Endothelial cell (in vitro differentiated cells): ENCODE data around the gene NKAPD1. TPM values are rescaled to one million over a fixed set of nuclear protein-coding genes. Genes with fewer than 3 reads are reported as not detected.

Experiments
- DNase-seq: peaks from one replicate; pipeline ENCODE4 v3.0.0; 2021; ENCODE audit warnings: low spot score
- H3K27ac Mint-ChIP-seq: one replicate; pipeline ENCODE4 v1.8.0; 2021; ENCODE audit warnings: mixed read lengths, inconsistent platforms; ENCODE audit not compliant: unreplicated experiment
- H3K27me3 Mint-ChIP-seq: one replicate; pipeline ENCODE4 v1.8.0; 2021; ENCODE audit warnings: mild to moderate bottlenecking, moderate library complexity, mixed read lengths, inconsistent platforms; ENCODE audit not compliant: unreplicated experiment
- H3K36me3 Mint-ChIP-seq: one replicate; pipeline ENCODE4 v1.8.0; 2021; ENCODE audit warnings: mild to moderate bottlenecking, low read depth, mixed read lengths, inconsistent platforms; ENCODE audit not compliant: unreplicated experiment
- H3K4me1 Mint-ChIP-seq: one replicate; pipeline ENCODE4 v1.8.0; 2021; ENCODE audit warnings: mild to moderate bottlenecking, mixed read lengths, inconsistent platforms; ENCODE audit not compliant: unreplicated experiment
- H3K4me3 Mint-ChIP-seq: one replicate; pipeline ENCODE4 v1.8.0; 2021; ENCODE audit warnings: mild to moderate bottlenecking, mixed read lengths, inconsistent platforms; ENCODE audit not compliant: unreplicated experiment
- H3K9me3 Mint-ChIP-seq: one replicate; pipeline ENCODE4 v1.8.0; 2021; ENCODE audit warnings: mixed read lengths, inconsistent platforms; ENCODE audit not compliant: unreplicated experiment
- CTCF ChIP-seq: fragments of 200-600 bp; sonication (generic); IDR thresholded peaks from one replicate; pipeline ENCODE4 v1.5.0; 2021; ENCODE audit warnings: antibody characterized with exemption; ENCODE audit not compliant: unreplicated experiment
- total RNA-seq: library from RNA; stranded (reverse); fragmentation: NEBNext Ultra II Directional; extraction: Animal tissue kit (Norgen Biotek cat#: 25700); gene quantifications from one replicate; pipeline ENCODE4 v1.2.1, GENCODE V29; 2021; ENCODE audit not compliant: unreplicated experiment

Gene NKAPD1
- total RNA-seq, 1 donor from 2014 or later: 21.8 TPM

- no peaks in the 10 kb centered on the region for H3K9me3 Mint-ChIP-seq
- no peak overlapping the region for H3K4me3 Mint-ChIP-seq
- H3K27me3 Mint-ChIP-seq: no peaks in the 10 kb centered on the region
- no peaks in the 10 kb centered on the region for H3K36me3 Mint-ChIP-seq
- H3K4me1 Mint-ChIP-seq: no peaks in the 10 kb centered on the region
- no peak overlapping the region for H3K27ac Mint-ChIP-seq
- TF ChIP-seq CTCF: no peak
- no peak for DNase-seq
Observed at GRCh38 chr11:112123129-112123528, 49.0 kb downstream of the NKAPD1 start.

GRCh38 chr11:112127056-112127455 lies 53.0 kb downstream of the NKAPD1 start:
- Mint-ChIP-seq H3K4me1 (no peaks in the 10 kb centered on the region), H3K36me3 (no peaks in the 10 kb centered on the region), H3K27me3 (peaks cover 1% of the 10 kb centered on the region), H3K27ac (no peak overlapping the region), H3K4me3 (no peak overlapping the region), H3K9me3 (no peaks in the 10 kb centered on the region)
- DNase-seq: no peak
- no peak for TF ChIP-seq CTCF

GRCh38 chr11:112128483-112129121 lies 54.5 kb downstream of the NKAPD1 start:
- DNase-seq: no peak
- TF ChIP-seq CTCF: no peak
- Mint-ChIP-seq H3K36me3 (no peaks in the 10 kb centered on the region), H3K27ac (no peak overlapping the region), H3K4me3 (no peak overlapping the region), H3K4me1 (no peaks in the 10 kb centered on the region), H3K9me3 (no peaks in the 10 kb centered on the region), H3K27me3 (peaks cover 1% of the 10 kb centered on the region)

- TF ChIP-seq CTCF: no peak
- no peak overlapping the region for H3K4me3 Mint-ChIP-seq
- peaks cover 1% of the 10 kb centered on the region for H3K27me3 Mint-ChIP-seq
- DNase-seq: no peak
- H3K27ac Mint-ChIP-seq: no peak overlapping the region
- no peaks in the 10 kb centered on the region for H3K4me1 Mint-ChIP-seq
- no peaks in the 10 kb centered on the region for H3K36me3 Mint-ChIP-seq
- no peaks in the 10 kb centered on the region for H3K9me3 Mint-ChIP-seq
Observed at GRCh38 chr11:112129656-112130055, 55.6 kb downstream of the NKAPD1 start.

- no peaks in the 10 kb centered on the region for H3K9me3 Mint-ChIP-seq
- no peak overlapping the region for H3K27ac Mint-ChIP-seq
- DNase-seq: no peak
- H3K36me3 Mint-ChIP-seq: no peaks in the 10 kb centered on the region
- peaks cover 1% of the 10 kb centered on the region for H3K27me3 Mint-ChIP-seq
- no peaks in the 10 kb centered on the region for H3K4me1 Mint-ChIP-seq
- no peak overlapping the region for H3K4me3 Mint-ChIP-seq
- no peak for TF ChIP-seq CTCF
Observed at GRCh38 chr11:112132737-112133136, 58.6 kb downstream of the NKAPD1 start.
